ENCODE measurements around the gene PER3. TPM values are rescaled to one million over a fixed set of nuclear protein-coding genes. Genes with fewer than 3 reads are reported as not detected.

The PER3 gene
- total and polyA plus RNA-seq, 9 of the 15 experiments (the other 6 are each of a cell fraction or from before 2014, with no cell fraction given): 11.9 to 22.5 (median 14.6) TPM

DNA sequence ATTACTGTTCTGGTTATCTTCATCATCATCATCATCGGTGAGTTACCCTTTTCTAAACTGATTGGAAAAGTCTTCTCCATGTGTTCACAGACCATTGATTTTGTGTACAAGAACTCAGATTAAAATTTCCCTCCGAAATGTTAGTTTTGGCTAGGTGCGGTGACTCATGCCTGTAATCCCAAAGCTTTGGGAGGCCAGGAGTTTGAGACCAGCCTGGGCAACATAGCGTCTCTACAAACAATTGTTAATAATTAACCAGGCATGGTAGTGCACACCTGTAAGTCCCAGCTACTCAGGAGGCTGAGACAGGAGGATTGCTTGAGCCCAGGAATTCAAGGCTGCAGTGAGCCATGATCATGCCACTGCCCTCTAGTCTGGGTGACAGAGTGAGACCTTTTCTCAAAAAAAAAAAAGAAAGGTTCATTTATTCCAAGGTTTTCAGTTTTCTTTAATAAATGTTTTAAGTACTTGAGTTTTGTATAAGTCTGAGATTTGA is 5.9 kb upstream of the PER3 start (continued):
- TF ChIP-seq, protein P1, sequence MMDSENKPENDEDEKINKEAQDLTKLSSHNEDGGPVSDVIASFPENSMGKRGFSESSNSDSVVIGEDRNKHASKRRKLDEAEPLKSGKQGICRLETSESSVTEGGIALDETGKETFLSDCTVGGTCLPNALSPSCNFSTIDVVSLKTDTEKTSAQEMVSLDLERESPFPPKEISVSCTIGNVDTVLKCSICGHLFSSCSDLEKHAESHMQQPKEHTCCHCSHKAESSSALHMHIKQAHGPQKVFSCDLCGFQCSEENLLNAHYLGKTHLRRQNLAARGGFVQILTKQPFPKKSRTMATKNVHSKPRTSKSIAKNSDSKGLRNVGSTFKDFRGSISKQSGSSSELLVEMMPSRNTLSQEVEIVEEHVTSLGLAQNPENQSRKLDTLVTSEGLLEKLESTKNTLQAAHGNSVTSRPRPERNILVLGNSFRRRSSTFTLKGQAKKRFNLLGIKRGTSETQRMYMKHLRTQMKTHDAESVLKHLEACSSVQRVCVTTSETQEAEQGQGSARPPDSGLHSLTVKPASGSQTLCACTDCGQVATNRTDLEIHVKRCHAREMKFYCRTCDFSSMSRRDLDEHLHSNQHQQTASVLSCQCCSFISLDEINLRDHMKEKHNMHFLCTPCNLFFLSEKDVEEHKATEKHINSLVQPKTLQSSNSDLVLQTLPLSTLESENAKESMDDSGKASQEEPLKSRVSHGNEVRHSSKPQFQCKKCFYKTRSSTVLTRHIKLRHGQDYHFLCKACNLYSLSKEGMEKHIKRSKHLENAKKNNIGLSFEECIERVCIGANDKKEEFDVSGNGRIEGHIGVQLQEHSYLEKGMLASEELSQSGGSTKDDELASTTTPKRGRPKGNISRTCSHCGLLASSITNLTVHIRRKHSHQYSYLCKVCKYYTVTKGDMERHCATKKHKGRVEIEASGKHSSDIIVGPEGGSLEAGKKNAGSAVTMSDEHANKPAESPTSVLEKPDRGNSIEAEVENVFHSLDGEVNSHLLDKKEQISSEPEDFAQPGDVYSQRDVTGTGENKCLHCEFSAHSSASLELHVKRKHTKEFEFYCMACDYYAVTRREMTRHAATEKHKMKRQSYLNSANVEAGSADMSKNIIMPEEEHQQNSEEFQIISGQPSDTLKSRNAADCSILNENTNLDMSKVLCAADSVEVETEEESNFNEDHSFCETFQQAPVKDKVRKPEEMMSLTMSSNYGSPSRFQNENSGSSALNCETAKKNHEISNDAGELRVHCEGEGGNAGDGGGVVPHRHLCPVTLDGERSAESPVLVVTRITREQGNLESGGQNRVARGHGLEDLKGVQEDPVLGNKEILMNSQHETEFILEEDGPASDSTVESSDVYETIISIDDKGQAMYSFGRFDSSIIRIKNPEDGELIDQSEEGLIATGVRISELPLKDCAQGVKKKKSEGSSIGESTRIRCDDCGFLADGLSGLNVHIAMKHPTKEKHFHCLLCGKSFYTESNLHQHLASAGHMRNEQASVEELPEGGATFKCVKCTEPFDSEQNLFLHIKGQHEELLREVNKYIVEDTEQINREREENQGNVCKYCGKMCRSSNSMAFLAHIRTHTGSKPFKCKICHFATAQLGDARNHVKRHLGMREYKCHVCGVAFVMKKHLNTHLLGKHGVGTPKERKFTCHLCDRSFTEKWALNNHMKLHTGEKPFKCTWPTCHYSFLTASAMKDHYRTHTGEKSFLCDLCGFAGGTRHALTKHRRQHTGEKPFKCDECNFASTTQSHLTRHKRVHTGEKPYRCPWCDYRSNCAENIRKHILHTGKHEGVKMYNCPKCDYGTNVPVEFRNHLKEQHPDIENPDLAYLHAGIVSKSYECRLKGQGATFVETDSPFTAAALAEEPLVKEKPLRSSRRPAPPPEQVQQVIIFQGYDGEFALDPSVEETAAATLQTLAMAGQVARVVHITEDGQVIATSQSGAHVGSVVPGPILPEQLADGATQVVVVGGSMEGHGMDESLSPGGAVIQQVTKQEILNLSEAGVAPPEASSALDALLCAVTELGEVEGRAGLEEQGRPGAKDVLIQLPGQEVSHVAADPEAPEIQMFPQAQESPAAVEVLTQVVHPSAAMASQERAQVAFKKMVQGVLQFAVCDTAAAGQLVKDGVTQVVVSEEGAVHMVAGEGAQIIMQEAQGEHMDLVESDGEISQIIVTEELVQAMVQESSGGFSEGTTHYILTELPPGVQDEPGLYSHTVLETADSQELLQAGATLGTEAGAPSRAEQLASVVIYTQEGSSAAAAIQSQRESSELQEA (IDR thresholded peaks at IDR 0.05; ENCODE audit: low read depth): no peak
- TF ChIP-seq RNF2 (IDR thresholded peaks at IDR 0.05): no peak
- no peak for TF ChIP-seq SRF (CRISPR knock-in tag; IDR thresholded peaks at IDR 0.05)

Data from K562 (cell line).